ENCODE results near the gene CDH13. TPM values are rescaled to one million over a fixed set of nuclear protein-coding genes. Genes with fewer than 3 reads are reported as not detected.

The CDH13 gene
- polyA plus RNA-seq, 4 donors, result 9.4 to 16.6 (median 13.4) TPM

GRCh38 chr16:83561876-83562275 lies 935.1 kb downstream of the CDH13 start:
- DNase-seq (ENCODE audit: low read depth in 4 of 4, low spot score in 2 of 4), result peak in 3 of 4 donors; percentile 18 to 36 (median 21)

GRCh38 chr16:83568345-83568744 lies 941.6 kb downstream of the CDH13 start:
- no peak for DNase-seq (ENCODE audit: low read depth in 4 of 4, low spot score in 2 of 4)

- no peak for DNase-seq (ENCODE audit: low read depth in 4 of 4, low spot score in 2 of 4)
Measured at GRCh38 chr16:83574388-83574787, 947.6 kb downstream of the CDH13 start.

GRCh38 chr16:83577078-83577745 lies 950.4 kb downstream of the CDH13 start:
- DNase-seq (ENCODE audit: low read depth in 4 of 4, low spot score in 2 of 4), result peak in 1 of 4 donors; percentile 23

GRCh38 chr16:83578171-83578570 lies 951.4 kb downstream of the CDH13 start:
- DNase-seq (ENCODE audit: low read depth in 4 of 4, low spot score in 2 of 4), result no peak

GRCh38 chr16:83579027-83579426 lies 952.3 kb downstream of the CDH13 start:
- DNase-seq (ENCODE audit: low read depth in 4 of 4, low spot score in 2 of 4), result no peak

GRCh38 chr16:83579436-83579835 lies 952.7 kb downstream of the CDH13 start:
- DNase-seq (ENCODE audit: low read depth in 4 of 4, low spot score in 2 of 4), result no peak

- DNase-seq (ENCODE audit: low read depth in 4 of 4, low spot score in 2 of 4), result no peak
Measured at GRCh38 chr16:83581082-83581481, 954.3 kb downstream of the CDH13 start.

GRCh38 chr16:83581994-83582747 lies 955.4 kb downstream of the CDH13 start:
- DNase-seq (ENCODE audit: low read depth in 4 of 4, low spot score in 2 of 4), result no peak

- DNase-seq (ENCODE audit: low read depth in 4 of 4, low spot score in 2 of 4), result no peak
Measured at GRCh38 chr16:83586036-83586435, 959.3 kb downstream of the CDH13 start.

GRCh38 chr16:83586461-83587200 lies 959.9 kb downstream of the CDH13 start:
- DNase-seq (ENCODE audit: low read depth in 4 of 4, low spot score in 2 of 4), result no peak

- no peak for DNase-seq (ENCODE audit: low read depth in 4 of 4, low spot score in 2 of 4)
Measured at GRCh38 chr16:83587201-83587600, 960.4 kb downstream of the CDH13 start.

- DNase-seq (ENCODE audit: low read depth in 4 of 4, low spot score in 2 of 4), result no peak
Measured at GRCh38 chr16:83588070-83588469, 961.3 kb downstream of the CDH13 start.

GRCh38 chr16:83589576-83589975 lies 962.8 kb downstream of the CDH13 start:
- DNase-seq (ENCODE audit: low read depth in 4 of 4, low spot score in 2 of 4), result no peak

- DNase-seq (ENCODE audit: low read depth in 4 of 4, low spot score in 2 of 4), result no peak
Measured at GRCh38 chr16:83592778-83593177, 966.0 kb downstream of the CDH13 start.

- DNase-seq (ENCODE audit: low read depth in 4 of 4, low spot score in 2 of 4), result no peak
Measured at GRCh38 chr16:83599789-83600462, 973.2 kb downstream of the CDH13 start.

GRCh38 chr16:83602761-83603722 lies 976.3 kb downstream of the CDH13 start:
- DNase-seq (ENCODE audit: low read depth in 4 of 4, low spot score in 2 of 4), result no peak

GRCh38 chr16:83603723-83604570 lies 977.2 kb downstream of the CDH13 start:
- DNase-seq (ENCODE audit: low read depth in 4 of 4, low spot score in 2 of 4), result no peak

GRCh38 chr16:83606486-83607030 lies 979.8 kb downstream of the CDH13 start:
- DNase-seq (ENCODE audit: low read depth in 4 of 4, low spot score in 2 of 4), result no peak

Data from left renal cortex interstitium (tissue), 4 donors.